ENCODE results near the gene SLC23A1.

The SLC23A1 gene

GRCh38 chr5:139369181-139369580 is 13.9 kb downstream of the SLC23A1 start:
- TF ChIP-seq, protein P1, sequence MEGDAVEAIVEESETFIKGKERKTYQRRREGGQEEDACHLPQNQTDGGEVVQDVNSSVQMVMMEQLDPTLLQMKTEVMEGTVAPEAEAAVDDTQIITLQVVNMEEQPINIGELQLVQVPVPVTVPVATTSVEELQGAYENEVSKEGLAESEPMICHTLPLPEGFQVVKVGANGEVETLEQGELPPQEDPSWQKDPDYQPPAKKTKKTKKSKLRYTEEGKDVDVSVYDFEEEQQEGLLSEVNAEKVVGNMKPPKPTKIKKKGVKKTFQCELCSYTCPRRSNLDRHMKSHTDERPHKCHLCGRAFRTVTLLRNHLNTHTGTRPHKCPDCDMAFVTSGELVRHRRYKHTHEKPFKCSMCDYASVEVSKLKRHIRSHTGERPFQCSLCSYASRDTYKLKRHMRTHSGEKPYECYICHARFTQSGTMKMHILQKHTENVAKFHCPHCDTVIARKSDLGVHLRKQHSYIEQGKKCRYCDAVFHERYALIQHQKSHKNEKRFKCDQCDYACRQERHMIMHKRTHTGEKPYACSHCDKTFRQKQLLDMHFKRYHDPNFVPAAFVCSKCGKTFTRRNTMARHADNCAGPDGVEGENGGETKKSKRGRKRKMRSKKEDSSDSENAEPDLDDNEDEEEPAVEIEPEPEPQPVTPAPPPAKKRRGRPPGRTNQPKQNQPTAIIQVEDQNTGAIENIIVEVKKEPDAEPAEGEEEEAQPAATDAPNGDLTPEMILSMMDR (IDR thresholded peaks at IDR 0.05): no peak
- peaks cover 78 to 91% (median 82%) of the 10 kb centered on the region in 3 donors for H3K36me3 ChIP-seq
- no peaks in the 10 kb centered on the region for H3K27me3 ChIP-seq
- peaks cover 0 to 9% (median 2%) of the 10 kb centered on the region in 4 donors for H3K4me1 ChIP-seq
- H3K27ac ChIP-seq: no peak overlapping the region
- intact Hi-C loops (cut with DNase I; ENCODE audit: low total_unique reads): no loop called here
- H3K4me3 ChIP-seq: no peak overlapping the region
- no peaks in the 10 kb centered on the region for H3K9me3 ChIP-seq
- no peak for DNase-seq

DNA sequence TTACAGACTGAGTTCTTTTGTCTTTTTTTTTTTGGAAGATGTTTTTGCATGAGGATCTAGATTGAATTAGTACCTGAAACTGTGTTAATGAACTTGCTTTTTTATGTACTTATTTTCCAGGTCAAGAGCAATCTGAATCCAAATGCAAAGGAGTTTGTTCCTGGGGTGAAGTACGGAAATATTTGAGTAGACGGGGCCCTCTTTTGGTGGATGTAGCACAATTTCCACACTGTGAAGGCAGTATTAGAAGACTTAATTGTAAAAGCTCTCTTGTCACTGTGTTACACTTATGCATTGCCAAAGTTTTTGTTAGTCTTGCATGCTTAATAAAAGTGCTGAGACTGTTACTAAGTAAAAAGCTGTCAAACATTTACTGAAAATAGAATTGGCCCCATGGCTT is 14.5 kb downstream of the SLC23A1 start:
- intact Hi-C loops (cut with DNase I; ENCODE audit: low total_unique reads): no loop called here
- no peaks in the 10 kb centered on the region for H3K27me3 ChIP-seq
- no peak overlapping the region for H3K4me3 ChIP-seq
- no peak for DNase-seq
- H3K9me3 ChIP-seq: no peaks in the 10 kb centered on the region
- TF ChIP-seq, protein P1 (IDR thresholded peaks at IDR 0.05): no peak
- peaks cover 0 to 4% (median 1%) of the 10 kb centered on the region in 4 donors for H3K4me1 ChIP-seq
- H3K27ac ChIP-seq: no peak overlapping the region
- H3K36me3 ChIP-seq: peaks cover 80 to 97% (median 83%) of the 10 kb centered on the region in 3 donors

GRCh38 chr5:139364466-139364865 is 18.6 kb downstream of the SLC23A1 start:
- no peak overlapping the region for H3K27ac ChIP-seq
- no peaks in the 10 kb centered on the region for H3K9me3 ChIP-seq
- intact Hi-C loops (cut with DNase I; ENCODE audit: low total_unique reads): no loop called here
- no peak overlapping the region for H3K4me3 ChIP-seq
- peaks cover 0 to 6% (median 0%) of the 10 kb centered on the region in 4 donors for H3K4me1 ChIP-seq
- DNase-seq: no peak
- TF ChIP-seq, protein P1 (IDR thresholded peaks at IDR 0.05): no peak
- H3K36me3 ChIP-seq: peaks cover 51 to 62% (median 62%) of the 10 kb centered on the region in 3 donors
- H3K27me3 ChIP-seq: no peaks in the 10 kb centered on the region

GRCh38 chr5:139363937-139364336 is 19.2 kb downstream of the SLC23A1 start:
- TF ChIP-seq, protein P1 (IDR thresholded peaks at IDR 0.05): no peak
- no peak overlapping the region for H3K27ac ChIP-seq
- DNase-seq: no peak
- no peak overlapping the region for H3K4me3 ChIP-seq
- H3K9me3 ChIP-seq: no peaks in the 10 kb centered on the region
- peaks cover 0 to 8% (median 0%) of the 10 kb centered on the region in 4 donors for H3K4me1 ChIP-seq
- intact Hi-C loops (cut with DNase I; ENCODE audit: low total_unique reads): no loop called here
- H3K36me3 ChIP-seq: peaks cover 46 to 58% (median 56%) of the 10 kb centered on the region in 3 donors
- no peaks in the 10 kb centered on the region for H3K27me3 ChIP-seq

DNA sequence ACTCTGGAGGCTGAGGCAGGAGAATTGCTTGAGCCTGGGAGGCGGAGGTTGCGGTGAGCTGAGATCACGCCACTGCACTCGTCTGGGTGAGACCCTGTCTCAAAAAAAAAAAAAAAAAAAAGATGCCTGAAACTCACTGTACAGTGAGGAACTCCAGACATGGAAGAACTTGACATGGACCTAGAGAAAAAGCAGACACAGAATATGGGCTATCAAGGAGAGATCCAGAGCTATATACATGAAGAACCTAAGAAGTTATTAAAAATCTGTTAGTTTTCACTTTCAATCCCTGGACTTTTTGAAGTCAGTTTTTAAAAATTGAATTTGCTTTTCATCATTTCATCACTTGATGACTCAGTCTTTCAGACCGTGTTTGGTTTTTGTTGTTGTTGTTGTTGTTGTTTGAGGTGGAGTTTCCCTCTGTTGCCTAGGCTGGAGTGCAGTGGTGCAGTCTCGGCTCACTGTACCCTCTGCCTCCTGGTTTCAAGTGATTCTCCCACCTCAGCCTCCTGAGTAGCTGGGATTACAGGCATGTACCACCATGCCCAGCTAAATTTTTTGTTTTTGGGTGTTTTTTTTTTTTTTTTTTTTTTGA is 21.2 kb downstream of the SLC23A1 start:
- DNase-seq: no peak
- intact Hi-C loops (cut with DNase I; ENCODE audit: low total_unique reads): no loop called here
- peaks cover 26 to 45% (median 43%) of the 10 kb centered on the region in 3 donors for H3K36me3 ChIP-seq

More for the DNA sequence above, 21.2 kb downstream of the SLC23A1 start:
- Histone ChIP-seq H3K27ac (no peak overlapping the region), H3K4me1 (peaks cover 0 to 11% (median 0%) of the 10 kb centered on the region in 4 donors), H3K27me3 (no peaks in the 10 kb centered on the region), H3K9me3 (no peaks in the 10 kb centered on the region), H3K4me3 (no peak overlapping the region)
- TF ChIP-seq, protein P1 (IDR thresholded peaks at IDR 0.05): no peak
